GM12873 (cell line): ENCODE results near the gene KRTAP12-2.

ENCODE experiments used
- CTCF ChIP-seq: IDR thresholded peaks from 2 replicates; pipeline ENCODE4 v1.5.1; 2012; ENCODE audit warnings: low read depth, mild to moderate bottlenecking, moderate library complexity, low read length, control low read depth; ENCODE audit not compliant: insufficient read depth; ENCODE audit errors: missing control alignments

KRTAP12-2 gene

GRCh38 chr21:44656868-44657267 lies 9.9 kb downstream of the KRTAP12-2 start:
- no peak for TF ChIP-seq CTCF

GRCh38 chr21:44654576-44655175 lies 12.1 kb downstream of the KRTAP12-2 start, which contains the start of gene KRTAP12-4:
Gene KRTAP12-4 (minus strand): TSS chr21:44654659. CDS start chr21:44654614, 45 bp downstream.
- TF ChIP-seq CTCF = no peak

- TF ChIP-seq CTCF = no peak
These were observed 12.8 kb downstream of the KRTAP12-2 start for GRCh38 chr21:44653656-44654575.

GRCh38 chr21:44653123-44653522 lies 13.6 kb downstream of the KRTAP12-2 start:
- no peak for TF ChIP-seq CTCF

GRCh38 chr21:44650973-44651675 lies 15.6 kb downstream of the KRTAP12-2 start:
- no peak for TF ChIP-seq CTCF

GRCh38 chr21:44650265-44650972 lies 16.3 kb downstream of the KRTAP12-2 start:
- no peak for TF ChIP-seq CTCF
